ENCODE measurements around the gene QDPR. TPM values are rescaled to one million over a fixed set of nuclear protein-coding genes. Genes with fewer than 3 reads are reported as not detected.

The QDPR gene
- total RNA-seq, 2 donors from 2014 or later: 11.4 to 18.9 TPM

DNA sequence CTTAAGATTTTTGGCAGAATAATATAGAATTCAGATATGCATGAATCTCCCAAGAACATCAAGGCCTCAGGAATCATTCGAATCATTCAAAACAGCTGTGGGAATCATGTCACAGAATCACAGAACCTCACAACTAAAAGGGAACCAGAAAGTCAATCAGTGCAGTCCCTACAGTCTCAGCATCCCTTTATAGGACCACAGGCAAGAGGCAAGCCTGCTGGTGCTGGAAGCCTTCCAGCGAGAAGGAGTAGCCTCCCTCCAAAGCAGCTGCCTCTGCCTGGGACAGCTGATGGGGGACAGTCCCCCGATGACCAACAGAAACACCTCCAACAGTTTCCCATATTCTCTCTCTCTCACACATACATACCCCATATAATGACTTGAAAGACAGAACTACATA lies 20.7 kb downstream of the QDPR start:
- WGBS: 77% methylated on average over 3 of the region's 3 CpGs
- Histone ChIP-seq H3K4me1 (replicated peaks) (no peaks in the 10 kb centered on the region), H3K4me3 (no peak overlapping the region), H3K36me3 (peaks cover 0 to 5% of the 10 kb centered on the region in 2 donors), H3K27ac (peak overlapping the region in 1 of 2 donors; percentile 6), H3K9me3 (no peaks in the 10 kb centered on the region), H3K27me3 (replicated peaks; ENCODE audit: insufficient read depth) (no peaks in the 10 kb centered on the region)
- TF ChIP-seq POLR2A (IDR thresholded peaks at IDR 0.05) (no peak), POLR2AphosphoS5 (IDR thresholded peaks at IDR 0.05) (no peak)
- TF ChIP-seq, protein P1, sequence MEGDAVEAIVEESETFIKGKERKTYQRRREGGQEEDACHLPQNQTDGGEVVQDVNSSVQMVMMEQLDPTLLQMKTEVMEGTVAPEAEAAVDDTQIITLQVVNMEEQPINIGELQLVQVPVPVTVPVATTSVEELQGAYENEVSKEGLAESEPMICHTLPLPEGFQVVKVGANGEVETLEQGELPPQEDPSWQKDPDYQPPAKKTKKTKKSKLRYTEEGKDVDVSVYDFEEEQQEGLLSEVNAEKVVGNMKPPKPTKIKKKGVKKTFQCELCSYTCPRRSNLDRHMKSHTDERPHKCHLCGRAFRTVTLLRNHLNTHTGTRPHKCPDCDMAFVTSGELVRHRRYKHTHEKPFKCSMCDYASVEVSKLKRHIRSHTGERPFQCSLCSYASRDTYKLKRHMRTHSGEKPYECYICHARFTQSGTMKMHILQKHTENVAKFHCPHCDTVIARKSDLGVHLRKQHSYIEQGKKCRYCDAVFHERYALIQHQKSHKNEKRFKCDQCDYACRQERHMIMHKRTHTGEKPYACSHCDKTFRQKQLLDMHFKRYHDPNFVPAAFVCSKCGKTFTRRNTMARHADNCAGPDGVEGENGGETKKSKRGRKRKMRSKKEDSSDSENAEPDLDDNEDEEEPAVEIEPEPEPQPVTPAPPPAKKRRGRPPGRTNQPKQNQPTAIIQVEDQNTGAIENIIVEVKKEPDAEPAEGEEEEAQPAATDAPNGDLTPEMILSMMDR (IDR thresholded peaks at IDR 0.05): no peak
- intact Hi-C loops (cut with DNase I): no loop called here
- DNase-seq (ENCODE audit: low spot score): no peak

DNA sequence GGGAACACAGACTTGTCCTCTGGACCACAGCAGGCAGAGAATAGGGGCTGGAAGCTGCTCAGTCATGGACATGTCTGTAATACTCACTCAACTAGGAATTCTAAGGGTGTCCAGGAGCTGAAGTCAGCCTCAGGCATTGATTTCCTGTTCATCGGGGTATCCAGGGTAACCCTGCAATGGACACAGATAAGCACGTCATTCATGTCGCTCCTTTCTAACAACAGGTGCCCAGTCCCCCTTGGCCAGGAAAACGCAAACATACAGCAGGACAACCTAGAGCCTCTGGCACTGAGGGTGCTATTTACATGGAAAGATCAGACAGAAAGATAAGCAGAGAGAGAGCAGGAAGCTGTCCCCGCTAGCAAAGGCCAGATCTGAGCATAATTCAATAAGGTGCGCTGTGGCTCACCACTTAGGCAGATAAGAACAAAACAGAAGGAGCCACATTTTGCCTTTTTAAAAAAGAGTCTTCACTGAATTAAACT lies 21.3 kb downstream of the QDPR start:
- peak; percentile 41 for DNase-seq (ENCODE audit: low spot score)
- H3K27ac ChIP-seq: peak overlapping the region in 1 of 2 donors; percentile 6
- TF ChIP-seq POLR2A (IDR thresholded peaks at IDR 0.05): no peak
- peak; percentile 59 for TF ChIP-seq POLR2AphosphoS5 (IDR thresholded peaks at IDR 0.05)
- TF ChIP-seq, protein P1 (IDR thresholded peaks at IDR 0.05): no peak
- peaks cover 0 to 5% of the 10 kb centered on the region in 2 donors for H3K36me3 ChIP-seq
- intact Hi-C loops (cut with DNase I): no loop called here
- H3K9me3 ChIP-seq: no peaks in the 10 kb centered on the region
- H3K4me1 ChIP-seq (replicated peaks): no peaks in the 10 kb centered on the region
- H3K4me3 ChIP-seq: no peak overlapping the region
- no peaks in the 10 kb centered on the region for H3K27me3 ChIP-seq (replicated peaks; ENCODE audit: insufficient read depth)
- 38% methylated on average over 6 of the region's 6 CpGs for WGBS

DNA sequence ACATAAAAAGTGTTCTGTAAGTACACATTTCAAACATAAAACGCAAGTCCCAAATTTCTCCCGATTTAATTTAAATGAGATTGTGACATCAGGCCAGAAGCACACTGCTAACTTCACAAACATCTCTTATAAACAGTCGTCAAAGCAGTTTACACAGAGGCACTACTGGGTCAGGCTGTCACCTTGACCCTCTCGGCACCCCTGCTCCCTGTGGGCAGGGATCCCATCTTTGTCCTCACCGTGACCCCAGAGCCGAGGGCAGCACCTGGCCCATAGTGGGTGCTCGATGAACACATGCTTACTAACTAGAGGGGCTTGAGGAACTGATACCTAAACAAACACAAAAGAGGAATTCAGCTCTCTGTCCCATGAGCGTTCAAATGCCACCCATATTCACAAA lies 22.2 kb downstream of the QDPR start:
- DNase-seq (ENCODE audit: low spot score): no peak
- peaks cover 0 to 5% of the 10 kb centered on the region in 2 donors for H3K36me3 ChIP-seq
- no peaks in the 10 kb centered on the region for H3K4me1 ChIP-seq (replicated peaks)
- intact Hi-C loops (cut with DNase I): no loop called here
- H3K4me3 ChIP-seq: no peak overlapping the region
- no peaks in the 10 kb centered on the region for H3K27me3 ChIP-seq (replicated peaks; ENCODE audit: insufficient read depth)
- WGBS: 71% methylated on average over 8 of the region's 8 CpGs
- TF ChIP-seq POLR2AphosphoS5 (IDR thresholded peaks at IDR 0.05) (no peak), POLR2A (IDR thresholded peaks at IDR 0.05) (no peak)
- TF ChIP-seq, protein P1 (IDR thresholded peaks at IDR 0.05): no peak
- H3K27ac ChIP-seq: no peak overlapping the region
- no peaks in the 10 kb centered on the region for H3K9me3 ChIP-seq

DNA sequence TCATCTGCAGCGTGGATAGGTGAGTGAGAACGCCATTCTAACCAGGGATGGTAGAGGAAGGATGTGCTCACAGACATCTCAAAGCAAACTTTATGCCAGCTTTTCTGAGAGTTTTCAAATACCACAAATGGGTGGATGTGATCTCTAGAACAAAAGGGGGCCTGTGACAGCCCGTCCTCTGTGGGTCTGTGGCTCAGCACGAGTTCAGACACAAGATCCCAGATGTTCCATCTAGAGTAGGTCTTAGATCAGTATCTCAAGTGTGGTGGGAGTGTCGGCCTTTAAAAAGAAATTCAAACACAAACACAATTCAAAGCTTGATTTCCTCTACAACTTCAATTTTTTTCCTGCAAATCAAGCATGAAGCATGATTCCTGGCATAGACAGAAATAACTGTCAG lies 22.8 kb downstream of the QDPR start:
- Histone ChIP-seq H3K27ac (no peak overlapping the region), H3K36me3 (peaks cover 0 to 5% of the 10 kb centered on the region in 2 donors), H3K9me3 (no peaks in the 10 kb centered on the region), H3K4me1 (replicated peaks) (no peaks in the 10 kb centered on the region), H3K4me3 (no peak overlapping the region), H3K27me3 (replicated peaks; ENCODE audit: insufficient read depth) (no peaks in the 10 kb centered on the region)
- intact Hi-C loops (cut with DNase I): no loop called here
- WGBS: 63% methylated on average over 5 of the region's 5 CpGs
- DNase-seq (ENCODE audit: low spot score): no peak
- no peak for TF ChIP-seq POLR2A (IDR thresholded peaks at IDR 0.05)

DNA sequence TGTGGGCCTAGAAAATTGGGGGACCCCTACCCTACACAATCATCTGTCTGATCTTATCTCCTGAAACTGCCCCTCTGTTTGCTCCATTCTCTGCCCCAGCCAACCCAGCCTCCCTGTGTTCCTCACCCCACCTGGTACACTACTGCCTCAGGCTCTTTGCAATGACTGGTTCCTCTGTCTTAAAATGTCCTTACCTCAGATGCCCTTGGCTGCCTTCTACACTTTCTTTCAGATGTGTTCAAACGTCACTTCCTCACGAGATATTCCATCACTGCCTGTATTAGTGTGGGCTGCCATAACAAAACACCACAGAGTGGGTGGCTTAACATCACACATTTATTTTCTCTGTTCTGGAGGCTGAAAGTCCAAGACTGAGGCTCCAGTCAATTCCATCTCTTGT lies 29.2 kb downstream of the QDPR start:
- TF ChIP-seq POLR2AphosphoS5 (IDR thresholded peaks at IDR 0.05) (no peak), POLR2A (IDR thresholded peaks at IDR 0.05) (no peak)
- TF ChIP-seq, protein P1 (IDR thresholded peaks at IDR 0.05): no peak
- H3K9me3 ChIP-seq: no peaks in the 10 kb centered on the region
- no peaks in the 10 kb centered on the region for H3K36me3 ChIP-seq
- no peak overlapping the region for H3K27ac ChIP-seq
- 93% methylated on average over 2 of the region's 2 CpGs for WGBS
- H3K4me3 ChIP-seq: no peak overlapping the region
- intact Hi-C loops (cut with DNase I): no loop called here
- no peaks in the 10 kb centered on the region for H3K4me1 ChIP-seq (replicated peaks)
- no peak for DNase-seq (ENCODE audit: low spot score)
- H3K27me3 ChIP-seq (replicated peaks; ENCODE audit: insufficient read depth): no peaks in the 10 kb centered on the region
